Activated naive CD4-positive, alpha-beta T cell treated with Interleukin-2 at 50 U/mL for 16 hours (primary cell): ENCODE measurements around the gene C13orf42.

ENCODE experiments used
- DNase-seq: peaks from one replicate; pipeline ENCODE4 v3.0.0-alpha.2; 2020

The C13orf42 gene

GRCh38 chr13:51064753-51065152 lies 46.3 kb downstream of the C13orf42 start:
- DNase-seq: no peak

GRCh38 chr13:51063909-51064308 lies 47.2 kb downstream of the C13orf42 start:
- no peak for DNase-seq

GRCh38 chr13:51058461-51059167 lies 52.5 kb downstream of the C13orf42 start:
- no peak for DNase-seq

GRCh38 chr13:51057906-51058305 lies 53.2 kb downstream of the C13orf42 start:
- DNase-seq: no peak

- DNase-seq: no peak
These were observed 54.1 kb downstream of the C13orf42 start for GRCh38 chr13:51057001-51057400.

- DNase-seq: no peak
These were observed 58.5 kb downstream of the C13orf42 start for GRCh38 chr13:51052581-51052980.

GRCh38 chr13:51050021-51050830 lies 60.8 kb downstream of the C13orf42 start:
- no peak for DNase-seq

- DNase-seq: no peak
These were observed 62.5 kb downstream of the C13orf42 start for GRCh38 chr13:51048616-51049015.

GRCh38 chr13:51048166-51048461 lies 63.0 kb downstream of the C13orf42 start:
- no peak for DNase-seq

- DNase-seq: no peak
These were observed 63.5 kb downstream of the C13orf42 start for GRCh38 chr13:51047434-51048165.

GRCh38 chr13:51045451-51045850 lies 65.6 kb downstream of the C13orf42 start:
- DNase-seq: no peak

GRCh38 chr13:51044023-51044665 lies 66.9 kb downstream of the C13orf42 start:
- DNase-seq: no peak

- DNase-seq: no peak
These were observed 67.8 kb downstream of the C13orf42 start for GRCh38 chr13:51043310-51043709.

- DNase-seq: no peak
These were observed 69.4 kb downstream of the C13orf42 start for GRCh38 chr13:51041710-51042109.

GRCh38 chr13:51041126-51041525 lies 69.9 kb downstream of the C13orf42 start:
- DNase-seq: no peak

- DNase-seq: no peak
These were observed 70.6 kb downstream of the C13orf42 start for GRCh38 chr13:51040431-51040830.

GRCh38 chr13:51036418-51036817 lies 74.7 kb downstream of the C13orf42 start:
- DNase-seq: no peak

GRCh38 chr13:51035978-51036377 lies 75.1 kb downstream of the C13orf42 start:
- DNase-seq: no peak

- DNase-seq: no peak
These were observed 75.6 kb downstream of the C13orf42 start for GRCh38 chr13:51035469-51035868.

GRCh38 chr13:51034906-51035305 lies 76.2 kb downstream of the C13orf42 start:
- DNase-seq: no peak

- DNase-seq: no peak
These were observed 77.5 kb downstream of the C13orf42 start for GRCh38 chr13:51033421-51034185.

- DNase-seq: no peak
These were observed 78.2 kb downstream of the C13orf42 start for GRCh38 chr13:51032831-51033230.
